HG03558 (cell line): Measurements from ENCODE around the gene SLC18A2.
"Not testable (repeated sequence)": the region's sequence is repeated elsewhere in the genome, so short reads cannot be mapped to it uniquely, and the experiment has no call there.

Experiments
- ATAC-seq: cut with Tn5 transposase; IDR thresholded peaks from one replicate; pipeline ENCODE4 v1.9.1; 2021; ENCODE audit warnings: moderate number of reproducible peaks; ENCODE audit not compliant: unreplicated experiment; ENCODE audit errors: extremely low read depth

The SLC18A2 gene

DNA sequence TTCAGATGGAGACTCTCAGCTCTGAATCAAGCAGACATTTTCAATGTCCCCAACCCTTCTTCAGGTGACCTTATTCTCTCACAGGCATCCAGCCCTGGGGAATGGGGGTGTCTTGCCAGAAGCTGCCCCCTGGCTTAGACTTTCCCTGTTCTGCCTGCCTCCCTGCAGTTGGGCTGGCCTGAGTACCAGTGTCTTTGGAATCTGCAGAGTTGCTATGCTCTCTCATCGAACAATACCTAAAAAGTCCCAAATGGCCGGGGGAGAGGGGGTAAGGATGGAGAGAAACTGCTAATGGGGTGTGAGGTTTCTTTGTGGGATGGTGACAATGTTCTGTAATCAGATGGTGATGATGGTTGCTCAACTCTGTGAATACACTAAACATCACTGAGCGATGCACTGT lies 20.6 kb downstream of the SLC18A2 start:
- no peak for ATAC-seq

DNA sequence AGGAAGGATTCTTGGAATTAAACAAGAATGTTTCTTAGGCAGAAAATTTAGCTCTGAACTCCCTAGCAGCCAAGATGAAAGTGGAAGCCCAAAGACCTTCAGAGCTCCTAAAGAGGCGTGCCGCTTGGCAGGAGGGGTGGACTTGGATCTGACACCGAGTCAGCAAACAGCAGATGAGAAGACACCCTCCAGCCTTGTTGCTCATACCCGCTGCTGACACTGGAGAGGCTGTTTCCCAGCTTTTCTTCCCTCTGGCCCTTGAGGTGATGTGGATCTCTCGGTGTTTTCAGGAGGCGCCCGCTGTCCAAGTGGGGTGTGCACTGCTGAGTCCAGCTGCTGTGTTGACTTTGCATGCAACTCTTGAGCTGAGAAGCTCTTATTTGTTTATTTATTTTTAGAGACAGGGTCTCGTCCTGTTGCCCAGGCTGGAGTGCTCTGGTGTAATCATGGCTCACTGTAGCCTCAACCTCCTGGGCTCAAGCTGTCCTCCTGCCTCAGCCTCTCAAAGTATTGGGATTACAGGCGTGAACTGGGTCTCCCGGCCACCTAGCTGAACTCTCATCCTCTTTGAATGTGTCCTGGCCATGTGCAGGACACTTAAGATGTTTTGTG lies 21.5 kb downstream of the SLC18A2 start:
- ATAC-seq: no peak

DNA sequence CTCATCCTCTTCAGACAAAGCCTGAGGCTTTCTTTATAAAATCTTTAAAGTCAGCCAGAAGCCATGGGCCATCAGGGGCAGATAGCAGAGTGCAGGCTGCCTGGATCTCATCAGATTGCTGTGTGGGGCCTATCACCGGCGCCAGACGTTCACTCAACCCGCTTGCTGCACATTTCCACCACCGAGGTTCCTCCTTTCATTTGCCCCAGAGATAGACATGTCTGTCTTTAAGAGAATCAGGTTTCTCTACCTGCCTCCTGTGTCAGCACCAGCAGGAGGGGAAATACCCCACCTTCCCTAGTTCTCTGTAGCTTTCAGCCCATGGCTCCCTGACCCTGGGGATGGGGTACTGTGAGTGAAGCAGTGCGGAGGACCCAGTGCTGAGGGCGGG lies 22.0 kb downstream of the SLC18A2 start:
- no peak for ATAC-seq

DNA sequence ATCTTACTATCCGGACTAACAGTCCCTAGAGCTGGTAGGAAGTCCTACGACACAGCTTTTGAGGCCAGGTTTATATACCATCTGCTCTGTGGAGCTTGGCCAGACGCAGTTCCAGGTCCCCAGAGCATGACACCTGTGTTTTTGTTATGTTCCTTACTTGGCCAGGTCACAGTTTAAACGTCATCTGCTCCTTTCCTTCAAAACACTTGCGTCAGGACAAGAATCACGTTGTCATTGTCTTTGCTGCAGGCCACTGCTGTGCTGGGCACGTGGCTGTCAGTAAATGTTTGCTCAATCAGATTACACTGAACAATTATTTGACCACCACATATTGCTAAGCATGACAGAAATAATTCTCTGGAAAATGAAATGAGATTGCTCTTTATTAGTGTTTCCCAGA lies 23.9 kb downstream of the SLC18A2 start:
- no peak for ATAC-seq

- no peak for ATAC-seq
Measured at GRCh38 chr10:117266400-117266799, 25.5 kb downstream of the SLC18A2 start.

DNA sequence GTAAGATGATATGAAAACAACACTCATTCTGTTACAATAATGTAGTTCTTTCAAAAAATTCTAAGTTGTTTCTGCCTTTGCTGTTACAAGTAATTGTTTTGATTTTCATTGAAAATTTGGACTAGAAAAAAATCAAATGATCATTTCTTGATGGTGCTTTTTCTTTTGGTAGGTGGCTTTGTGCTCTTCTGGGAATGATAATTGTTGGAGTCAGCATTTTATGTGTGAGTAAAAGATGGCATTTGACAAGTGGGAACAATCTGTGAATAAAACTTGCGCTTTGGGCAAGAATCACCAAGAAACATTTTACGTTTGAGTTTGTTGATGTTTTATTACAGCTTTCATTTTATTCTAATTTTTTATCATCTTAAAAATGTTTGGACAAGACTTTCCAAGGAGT lies 25.9 kb downstream of the SLC18A2 start:
- ATAC-seq: no peak

DNA sequence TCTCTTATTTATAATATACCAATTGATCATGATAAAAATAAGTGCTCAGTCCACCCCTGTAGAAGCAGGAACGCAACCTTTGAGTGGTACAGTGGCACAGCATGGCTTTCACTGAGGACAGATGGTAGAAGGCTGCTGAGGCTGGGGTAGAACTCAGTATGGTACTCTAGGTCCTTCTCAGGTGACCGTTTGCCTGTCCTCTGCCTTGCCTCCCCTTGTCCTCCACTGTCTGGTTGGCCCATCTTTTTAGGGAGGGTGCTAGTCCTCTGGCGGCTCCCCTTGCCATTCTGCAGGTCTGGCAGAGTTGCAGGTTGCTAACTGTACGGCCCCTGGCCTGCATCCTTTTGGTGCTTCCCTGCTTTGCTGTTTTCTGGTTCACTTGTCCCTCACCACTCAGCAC lies 27.3 kb downstream of the SLC18A2 start:
- ATAC-seq: no peak

- no peak for ATAC-seq
Measured at GRCh38 chr10:117268907-117269306, 28.0 kb downstream of the SLC18A2 start.

DNA sequence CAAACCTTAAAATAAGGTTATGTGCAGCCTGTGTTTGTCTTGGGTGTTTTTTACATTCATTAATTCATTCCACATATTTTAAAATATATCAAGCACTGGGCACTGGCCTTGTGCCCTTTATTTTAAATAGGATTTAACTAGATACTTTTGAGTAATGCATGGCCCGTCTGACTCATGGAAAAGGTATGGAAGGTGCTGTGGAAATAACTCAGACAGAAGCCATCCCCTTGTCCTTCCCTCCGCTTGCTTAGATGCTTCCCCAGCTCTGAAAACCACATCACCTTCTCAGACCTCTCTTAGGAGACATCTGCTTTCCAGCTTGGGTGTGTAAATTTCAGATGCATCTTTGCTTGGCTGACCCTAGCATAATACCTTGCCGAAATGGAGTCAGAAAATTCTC lies 30.5 kb downstream of the SLC18A2 start:
- ATAC-seq: no peak

DNA sequence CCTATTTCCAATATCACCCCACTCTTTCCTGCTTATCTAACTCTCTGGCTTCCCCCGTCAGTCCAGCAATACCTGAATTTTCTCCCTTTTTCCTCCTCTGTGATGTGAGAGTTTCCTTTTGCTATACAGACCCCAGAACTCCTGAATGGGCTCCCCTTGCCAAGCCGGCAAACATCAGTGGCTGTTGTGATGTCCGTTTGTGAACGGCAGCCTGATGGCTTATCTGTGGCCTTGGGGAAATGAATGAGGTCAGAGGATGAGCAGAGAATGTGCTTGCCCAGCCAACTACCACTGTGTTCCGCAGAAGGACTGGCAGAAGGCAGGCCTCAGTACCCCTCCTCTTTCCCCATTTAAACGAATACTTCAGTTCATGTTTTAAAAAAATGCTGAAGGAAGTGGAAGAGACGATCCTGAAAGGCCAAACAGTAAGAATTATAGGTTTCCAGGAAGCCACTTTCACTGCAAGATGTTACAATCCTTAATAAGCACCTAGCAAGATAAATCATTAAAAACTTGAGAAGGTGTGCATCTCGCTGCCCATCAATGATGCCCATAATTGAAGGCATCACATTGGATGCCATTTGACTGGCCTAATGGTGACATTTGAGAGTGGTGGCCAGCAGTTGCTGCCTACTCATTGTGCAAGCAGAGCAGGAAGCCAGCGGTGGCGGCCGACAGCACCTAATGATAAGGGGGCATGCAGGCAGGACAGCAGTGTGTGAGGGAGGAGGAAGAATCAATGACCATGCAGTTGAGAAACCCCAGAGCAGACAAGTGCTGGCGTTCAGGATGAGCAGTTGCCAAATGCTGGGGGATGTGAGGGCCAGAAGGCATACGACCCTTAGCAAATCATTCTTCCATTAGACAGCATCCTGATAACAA lies 31.5 kb downstream of the SLC18A2 start:
- ATAC-seq: no peak

GRCh38 chr10:117273980-117274379 lies 33.1 kb downstream of the SLC18A2 start:
- no peak for ATAC-seq

- ATAC-seq: no peak
Measured at GRCh38 chr10:117274509-117274908, 33.6 kb downstream of the SLC18A2 start.

DNA sequence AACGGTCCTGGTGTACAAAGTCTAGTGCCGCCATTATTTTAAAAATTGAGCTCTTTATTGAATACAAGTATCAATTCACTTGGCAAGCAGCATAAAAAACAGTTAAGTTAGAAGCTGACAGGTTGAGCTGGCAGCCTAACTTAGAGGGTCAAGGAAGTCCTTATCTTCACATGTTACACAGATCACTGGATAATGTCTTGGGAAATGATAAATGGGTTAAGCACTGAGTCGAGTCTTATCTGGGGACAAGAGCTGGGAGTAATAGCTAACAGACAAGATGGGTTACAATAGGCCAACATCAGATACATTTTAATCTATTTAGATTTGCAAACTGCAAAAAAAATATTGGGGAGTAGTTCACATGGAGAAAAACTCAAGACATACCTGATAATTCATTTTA lies 34.2 kb downstream of the SLC18A2 start:
- ATAC-seq: no peak

DNA sequence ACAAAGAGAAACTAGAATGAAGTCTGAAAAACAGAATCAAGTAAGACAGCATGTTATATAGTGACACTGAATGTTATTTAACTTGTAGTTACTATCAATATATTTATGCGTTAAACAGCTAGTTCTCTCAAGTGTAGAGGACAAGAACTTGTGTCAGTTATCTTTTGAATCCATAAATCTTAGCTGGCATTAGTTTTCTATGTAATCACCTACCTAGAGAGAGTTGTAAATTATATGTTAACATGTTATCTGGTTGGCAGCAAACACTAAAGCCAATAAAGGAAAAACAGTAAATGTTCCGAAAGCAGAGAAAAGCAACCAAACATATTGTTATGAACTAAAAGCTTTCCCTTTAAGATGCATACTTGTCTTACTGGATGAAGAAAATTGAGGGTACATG lies 36.8 kb downstream of the SLC18A2 start:
- no peak for ATAC-seq

GRCh38 chr10:117284716-117285494 lies 44.0 kb downstream of the SLC18A2 start:
- no peak for ATAC-seq

DNA sequence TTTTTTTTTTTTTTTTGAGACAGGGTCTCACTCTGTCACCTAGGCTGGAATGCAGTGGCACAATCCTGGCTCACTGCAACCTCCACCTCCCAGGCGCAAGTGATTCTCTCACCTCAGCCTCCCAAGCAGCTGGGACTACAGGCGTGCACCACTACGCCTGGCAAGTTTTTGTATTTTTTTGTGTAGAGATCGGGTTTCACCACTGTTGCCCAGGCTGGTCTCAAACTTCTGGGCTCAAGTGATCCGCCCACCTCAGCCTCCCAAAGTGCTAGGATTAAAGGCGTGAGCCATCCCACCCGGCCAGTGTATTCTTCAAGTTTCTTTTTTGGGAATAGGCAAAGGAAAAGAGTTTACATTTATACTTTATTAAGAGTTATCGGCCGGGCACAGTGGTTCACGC lies 50.0 kb downstream of the SLC18A2 start:
- ATAC-seq: not testable (repeated sequence)

- no peak for ATAC-seq
Measured at GRCh38 chr10:117294039-117294645, 53.2 kb downstream of the SLC18A2 start.

DNA sequence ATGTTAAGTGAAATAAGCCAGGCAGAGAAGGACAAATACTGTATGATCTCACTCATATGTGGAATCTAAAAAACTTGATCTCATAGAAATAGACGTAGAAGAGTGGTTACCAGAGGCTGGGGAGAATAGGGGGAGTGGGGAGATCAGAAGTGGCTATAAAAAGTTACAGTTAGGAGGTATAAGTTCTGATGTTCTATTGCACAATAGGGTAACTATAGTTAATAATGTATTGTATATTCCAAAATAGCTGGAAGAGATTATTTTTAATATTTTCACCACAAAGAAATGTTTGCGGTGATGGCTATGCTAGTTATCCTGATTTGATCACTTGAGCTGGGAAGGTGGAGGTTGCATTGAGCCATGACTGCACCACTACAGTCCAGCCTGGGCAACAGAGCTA lies 53.8 kb downstream of the SLC18A2 start:
- no peak for ATAC-seq

DNA sequence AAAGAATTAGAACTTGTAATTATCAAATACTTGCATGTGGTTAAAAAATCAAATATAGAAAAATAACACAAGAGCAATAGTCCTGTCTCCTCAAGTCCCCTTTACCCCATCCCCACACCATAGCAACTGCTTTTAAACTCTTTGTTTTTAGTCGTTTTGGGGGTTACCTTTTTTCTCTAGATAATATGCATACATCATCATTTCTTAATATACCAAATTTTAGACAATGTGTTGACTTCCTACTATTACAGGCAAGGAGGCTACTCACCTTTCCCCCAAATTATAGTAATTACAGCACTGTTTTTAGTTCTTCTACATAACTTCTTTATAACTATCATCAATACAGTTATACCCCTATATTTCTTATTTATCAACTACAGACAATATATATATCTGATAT lies 57.3 kb downstream of the SLC18A2 start:
- ATAC-seq: no peak

- ATAC-seq: no peak
Measured at GRCh38 chr10:117299435-117299834, 58.5 kb downstream of the SLC18A2 start.

- ATAC-seq: no peak
Measured at GRCh38 chr10:117300671-117301070, 59.8 kb downstream of the SLC18A2 start.
